ENCODE measurements around the gene DNAH10.
"Not testable (repeated sequence)": the region's sequence is repeated elsewhere in the genome, so short reads cannot be mapped to it uniquely, and the experiment has no call there.

DNAH10 gene

DNA sequence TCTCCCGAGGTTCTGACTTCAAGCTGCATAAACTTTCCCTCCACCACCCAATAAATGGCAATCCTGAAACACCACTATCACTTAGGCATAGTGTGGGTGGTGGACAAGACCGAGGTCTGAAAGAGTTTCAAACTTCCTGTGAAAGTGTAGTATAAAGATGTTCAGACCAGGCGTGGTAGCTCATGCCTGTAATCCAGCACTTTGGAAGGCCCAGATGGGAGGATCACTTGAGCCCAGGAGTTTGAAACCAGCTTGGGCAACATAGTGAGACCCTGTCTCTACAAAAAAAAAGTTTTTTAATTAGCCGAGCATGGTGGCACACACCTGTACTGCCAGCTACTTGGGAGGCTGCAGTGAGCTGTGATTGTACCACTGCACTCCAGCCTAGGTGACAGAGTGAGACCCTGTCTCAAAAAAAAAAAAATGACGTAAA, 148.7 kb downstream of the DNAH10 start:
- DNase-seq = peak; percentile 23

DNA sequence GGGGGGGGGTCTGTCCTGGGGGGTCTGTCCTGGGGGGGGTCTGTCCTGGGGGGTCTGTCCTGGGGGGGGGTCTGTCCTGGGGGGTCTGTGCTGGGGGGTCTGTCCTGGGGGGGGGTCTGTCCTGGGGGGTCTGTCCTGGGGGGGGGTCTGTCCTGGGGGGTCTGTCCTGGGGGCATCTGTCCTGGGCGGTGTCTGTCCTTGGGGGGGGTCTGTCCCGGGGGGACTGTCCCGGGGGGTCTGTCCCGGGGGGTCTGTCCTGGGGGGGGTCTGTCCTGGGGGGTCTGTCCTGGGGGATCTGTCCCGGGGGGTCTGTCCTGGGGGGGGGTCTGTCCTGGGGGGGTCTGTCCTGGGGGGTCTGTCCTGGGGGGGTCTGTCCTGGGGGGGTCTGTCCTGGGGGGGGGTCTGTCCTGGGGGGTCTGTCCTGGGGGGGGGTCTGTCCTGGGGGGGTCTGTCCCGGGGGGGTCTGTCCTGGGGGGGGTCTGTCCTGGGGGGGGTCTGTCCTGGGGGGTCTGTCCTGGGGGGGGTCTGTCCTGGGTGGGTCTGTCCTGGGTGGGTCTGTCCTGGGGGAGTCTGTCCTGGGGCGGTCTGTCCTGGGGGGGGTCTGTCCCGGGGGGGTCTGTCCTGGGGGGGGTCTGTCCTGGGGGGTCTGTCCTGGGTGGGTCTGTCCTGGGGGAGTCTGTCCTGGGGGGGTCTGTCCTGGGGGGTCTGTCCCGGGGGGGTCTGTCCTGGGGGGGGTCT, 149.7 kb downstream of the DNAH10 start:
- not testable (repeated sequence) for DNase-seq

DNA sequence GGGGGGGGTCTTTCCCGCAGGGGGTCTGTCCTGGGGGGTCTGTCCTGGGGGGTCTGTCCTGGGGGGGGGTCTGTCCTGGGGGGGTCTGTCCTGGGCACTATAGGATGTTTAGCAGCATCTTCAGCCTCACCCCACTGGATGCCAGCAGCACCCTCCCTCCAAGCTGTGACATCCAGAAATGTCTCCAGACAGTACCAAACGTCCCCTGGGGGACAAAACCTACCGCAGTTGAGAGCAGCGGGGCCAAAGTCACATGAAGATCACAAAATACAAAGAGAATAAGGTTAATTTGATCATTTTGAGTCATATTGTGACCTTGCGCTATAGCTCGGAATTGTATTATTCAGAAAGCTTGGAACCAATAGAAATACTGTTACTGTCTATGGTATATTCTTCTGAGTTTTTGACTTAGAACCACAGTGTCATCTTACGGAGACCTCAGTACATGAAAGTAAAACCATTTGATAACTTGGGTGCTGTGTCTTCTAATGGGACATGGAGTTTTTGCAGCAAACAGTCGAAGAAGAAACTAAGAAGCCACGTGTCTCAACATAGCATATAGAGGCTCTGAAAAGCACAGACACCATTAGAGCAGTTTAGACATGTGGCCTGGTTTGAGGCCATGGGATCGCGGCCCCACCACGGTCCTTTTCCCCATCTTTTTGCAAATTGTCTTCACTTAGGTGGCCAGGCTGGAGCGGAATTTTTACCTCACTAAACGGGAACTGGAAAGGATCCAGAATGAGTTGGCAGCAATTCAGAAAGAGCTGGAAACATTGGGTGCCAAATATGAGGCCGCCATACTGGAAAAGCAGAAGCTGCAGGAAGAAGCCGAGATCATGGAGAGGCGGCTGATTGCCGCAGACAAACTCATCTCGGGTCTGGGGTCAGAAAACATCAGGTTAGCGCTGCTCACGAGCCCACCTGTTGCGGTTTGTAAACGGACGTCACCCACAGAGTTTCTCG, 150.6 kb downstream of the DNAH10 start:
- DNase-seq = no peak

DNA sequence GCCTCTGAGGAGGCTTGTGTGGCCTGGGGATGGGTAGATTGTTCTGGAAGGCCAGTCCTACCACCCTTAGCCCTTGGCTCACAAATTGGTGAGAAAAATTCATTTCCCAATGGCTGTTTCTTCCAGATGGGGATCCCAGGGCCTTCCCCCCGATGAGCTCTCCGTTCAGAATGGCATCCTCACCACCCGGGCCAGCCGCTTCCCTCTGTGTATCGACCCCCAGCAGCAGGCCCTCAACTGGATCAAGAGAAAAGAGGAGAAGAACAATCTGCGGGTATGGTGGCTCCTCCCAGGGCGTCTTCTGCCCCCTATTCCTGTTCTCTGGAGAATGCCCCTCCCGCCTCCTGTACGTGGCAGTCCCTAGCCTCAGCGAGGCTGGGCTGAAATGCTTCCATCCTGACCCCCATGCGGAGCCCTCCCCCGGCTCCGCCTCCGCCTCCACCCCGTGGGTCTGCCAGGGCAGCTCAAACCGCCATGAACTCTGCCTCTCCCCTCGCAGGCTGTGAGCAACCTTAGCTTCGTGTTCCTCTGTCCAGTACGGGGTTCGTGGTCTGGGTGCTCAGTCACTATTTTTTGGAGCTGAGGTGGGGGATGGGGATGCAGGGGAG, 152.7 kb downstream of the DNAH10 start:
- no peak for DNase-seq

DNA sequence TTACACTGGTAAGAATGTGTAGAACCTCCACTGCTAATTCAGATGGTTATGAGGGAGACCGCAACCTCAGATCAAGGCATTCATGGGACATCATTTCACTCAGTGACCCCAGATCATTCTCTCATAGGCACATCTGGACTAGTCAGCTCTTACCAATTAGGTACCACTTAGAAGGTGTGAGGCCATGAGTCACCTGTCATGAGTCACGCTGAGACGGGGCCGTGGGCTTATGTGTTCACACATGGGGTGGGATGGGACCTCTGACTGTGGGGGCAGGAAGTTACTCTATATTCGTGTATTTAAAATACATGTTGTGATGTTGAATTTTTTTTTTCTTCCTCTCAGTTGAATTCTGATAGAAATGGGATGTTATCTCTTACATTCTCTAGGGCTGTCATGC, 154.6 kb downstream of the DNAH10 start:
- peak; percentile 39 for DNase-seq

DNA sequence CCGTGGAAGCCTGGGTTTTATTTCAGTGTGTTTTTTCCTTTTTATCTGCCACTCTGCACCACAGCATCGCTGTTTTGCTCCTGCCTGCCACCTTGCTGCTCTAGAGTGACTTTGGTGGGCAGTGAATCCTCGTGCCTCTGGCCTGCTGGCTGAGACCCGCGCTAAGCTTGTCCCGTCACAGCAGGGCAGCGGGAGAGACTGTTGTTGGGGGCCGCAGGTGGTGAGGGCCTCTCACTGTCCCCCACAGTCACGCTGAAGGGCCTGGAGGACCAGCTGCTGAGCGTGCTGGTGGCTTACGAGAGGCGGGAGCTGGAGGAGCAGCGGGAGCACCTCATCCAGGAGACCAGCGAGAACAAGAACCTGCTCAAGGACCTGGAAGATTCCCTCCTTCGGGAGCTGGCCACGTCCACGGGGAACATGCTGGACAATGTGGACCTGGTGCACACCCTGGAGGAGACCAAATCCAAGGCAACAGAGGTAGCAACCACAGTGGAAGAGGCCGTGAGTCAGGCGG, 155.3 kb downstream of the DNAH10 start:
- no peak for DNase-seq

DNA sequence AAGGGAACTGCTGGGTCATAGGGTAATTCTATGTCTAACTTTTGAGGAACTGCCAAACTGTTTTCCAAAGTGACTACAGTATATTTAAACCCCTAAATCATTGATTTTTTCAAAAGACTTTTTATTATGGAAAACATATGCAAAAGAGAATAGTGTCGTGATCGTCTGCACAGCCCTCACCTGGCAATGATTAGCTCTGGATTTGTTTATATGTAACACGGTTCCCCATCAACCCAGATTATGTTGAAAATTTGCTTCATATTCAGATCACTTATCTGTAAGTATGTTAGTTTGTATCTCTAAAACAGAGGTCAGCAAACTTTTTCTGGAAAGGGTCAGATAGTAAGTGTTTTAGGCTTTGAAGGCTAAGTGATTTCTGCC, 157.9 kb downstream of the DNAH10 start:
- no peak for DNase-seq

DNA sequence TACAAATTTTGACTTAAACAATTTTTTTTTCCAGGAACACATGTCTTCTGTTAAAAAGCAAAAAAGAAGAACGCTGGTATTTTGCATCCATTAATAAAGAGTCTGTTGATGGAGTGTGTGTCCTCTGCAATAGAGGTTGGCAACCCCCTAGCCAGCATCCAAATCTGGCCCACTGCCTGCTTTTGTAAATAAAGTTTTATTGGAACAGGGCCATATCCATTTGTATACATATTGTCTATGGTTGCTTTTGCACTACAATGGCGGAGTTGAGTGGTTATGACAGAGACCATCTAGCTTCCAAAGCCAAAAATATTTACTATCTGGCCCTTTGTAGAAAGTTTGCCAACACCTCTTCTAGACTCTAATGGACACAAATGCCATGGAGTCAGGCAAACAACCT, 160.9 kb downstream of the DNAH10 start:
- no peak for DNase-seq

DNA sequence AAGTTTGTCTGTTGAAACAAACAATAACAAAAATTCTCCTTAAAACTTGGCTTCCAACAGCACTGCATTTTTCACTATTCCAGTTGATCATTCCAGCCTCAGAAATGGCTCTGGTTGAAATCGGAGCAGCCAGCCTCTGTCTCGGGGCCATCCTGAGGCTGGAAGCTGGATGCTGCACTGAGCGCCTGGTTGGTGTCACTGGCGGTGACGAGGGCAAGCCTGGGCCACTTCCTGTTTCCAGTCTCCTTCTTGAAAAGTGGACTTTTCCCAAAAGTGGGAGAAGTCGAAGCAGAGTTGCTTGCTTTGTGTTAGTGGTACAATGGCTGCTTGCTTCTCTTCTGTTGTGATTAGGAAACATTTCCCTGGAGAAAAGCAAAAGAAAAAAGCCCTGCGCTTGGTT, 161.8 kb downstream of the DNAH10 start:
- DNase-seq = no peak

DNA sequence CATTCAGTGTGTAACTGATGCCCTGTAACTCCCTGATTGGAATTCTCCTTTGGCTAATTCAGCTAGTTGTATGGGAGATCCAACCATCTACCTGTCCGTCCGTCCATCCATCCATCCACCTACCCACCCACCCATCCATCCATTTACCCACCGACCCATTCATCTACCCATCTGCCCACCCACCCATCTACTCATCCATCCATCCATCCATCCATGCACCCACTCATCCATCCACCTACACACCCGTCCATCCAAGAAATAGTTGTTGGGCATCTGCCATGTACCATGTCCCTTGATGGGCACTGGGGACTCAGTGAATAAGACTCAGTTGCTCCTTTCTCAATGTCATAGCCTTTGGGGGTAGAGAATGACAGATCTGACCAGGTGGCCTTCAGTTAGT, 162.4 kb downstream of the DNAH10 start:
- no peak for DNase-seq

DNA sequence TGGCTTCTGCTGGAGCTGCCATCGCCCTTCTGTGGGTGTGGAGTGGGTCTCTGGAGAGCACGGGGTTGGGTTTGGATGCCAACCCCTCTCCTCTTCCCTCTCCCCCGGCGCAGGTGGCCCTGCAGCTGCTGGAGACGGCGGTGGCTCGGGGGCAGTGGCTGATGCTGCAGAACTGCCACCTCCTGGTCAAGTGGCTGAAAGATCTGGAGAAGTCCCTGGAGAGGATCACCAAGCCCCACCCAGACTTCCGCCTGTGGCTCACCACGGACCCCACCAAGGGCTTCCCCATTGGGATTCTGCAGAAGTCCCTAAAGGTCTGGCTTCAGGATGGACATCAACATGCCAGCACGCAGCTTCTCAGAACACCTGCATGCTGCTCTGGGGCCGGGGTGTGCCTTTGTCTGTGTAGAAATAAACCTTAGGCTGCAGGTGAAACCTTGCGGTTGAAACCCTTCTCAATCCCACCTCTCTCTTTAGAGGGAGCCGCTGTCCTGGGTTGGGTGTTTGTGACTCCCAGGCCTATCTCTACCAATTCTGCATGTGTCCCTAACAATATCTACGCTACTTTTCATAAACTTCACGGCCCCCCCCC, 166.3 kb downstream of the DNAH10 start:
- no peak for DNase-seq

DNA sequence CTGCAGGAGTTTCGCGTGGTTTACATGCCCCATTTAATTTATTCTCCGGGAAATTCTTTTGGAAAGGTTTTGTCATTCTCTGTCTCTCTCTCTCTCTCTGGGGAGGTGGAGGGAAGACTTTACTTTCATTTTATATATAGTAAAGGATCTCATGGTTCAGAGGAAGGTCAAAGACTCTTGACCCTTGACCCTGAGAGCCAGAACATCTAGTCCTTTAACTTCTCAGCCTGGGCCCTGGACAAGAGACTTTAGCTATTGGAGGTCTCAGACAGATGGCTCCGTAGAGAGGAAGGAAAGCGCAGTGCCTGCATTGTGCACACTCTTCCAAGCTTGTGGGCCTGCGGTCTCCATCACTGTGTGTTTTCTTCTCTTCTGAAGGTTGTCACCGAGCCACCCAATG, 166.8 kb downstream of the DNAH10 start:
- no peak for DNase-seq

DNA sequence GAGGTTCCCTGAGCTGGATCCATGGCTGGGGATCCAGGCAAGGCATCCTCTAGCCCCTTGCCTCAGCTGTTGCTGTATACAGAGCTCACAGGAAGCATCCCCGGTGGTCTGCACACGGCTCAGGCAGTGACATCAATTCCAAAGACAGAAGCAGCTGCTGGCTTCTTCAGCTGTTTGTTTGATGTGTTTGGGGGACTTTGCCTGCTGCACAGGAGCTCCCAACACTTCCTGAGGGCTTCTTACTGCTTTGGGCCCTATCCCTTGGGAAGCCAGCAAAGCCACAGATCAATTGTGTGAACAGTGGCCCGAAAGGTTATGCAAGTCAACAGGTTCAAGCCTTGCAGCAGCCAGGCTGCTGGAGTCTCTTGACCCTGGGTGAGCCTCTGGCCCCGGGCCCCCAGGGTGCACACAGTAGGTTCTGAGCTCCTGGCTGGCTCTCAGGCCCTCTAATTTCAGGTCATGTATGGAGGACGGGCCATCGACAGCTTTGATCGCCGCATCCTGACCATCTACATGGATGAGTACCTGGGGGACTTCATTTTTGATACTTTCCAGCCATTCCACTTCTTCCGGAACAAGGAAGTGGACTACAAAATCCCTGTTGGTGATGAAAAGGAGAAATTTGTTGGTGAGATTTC, 168.0 kb downstream of the DNAH10 start:
- no peak for DNase-seq

DNA sequence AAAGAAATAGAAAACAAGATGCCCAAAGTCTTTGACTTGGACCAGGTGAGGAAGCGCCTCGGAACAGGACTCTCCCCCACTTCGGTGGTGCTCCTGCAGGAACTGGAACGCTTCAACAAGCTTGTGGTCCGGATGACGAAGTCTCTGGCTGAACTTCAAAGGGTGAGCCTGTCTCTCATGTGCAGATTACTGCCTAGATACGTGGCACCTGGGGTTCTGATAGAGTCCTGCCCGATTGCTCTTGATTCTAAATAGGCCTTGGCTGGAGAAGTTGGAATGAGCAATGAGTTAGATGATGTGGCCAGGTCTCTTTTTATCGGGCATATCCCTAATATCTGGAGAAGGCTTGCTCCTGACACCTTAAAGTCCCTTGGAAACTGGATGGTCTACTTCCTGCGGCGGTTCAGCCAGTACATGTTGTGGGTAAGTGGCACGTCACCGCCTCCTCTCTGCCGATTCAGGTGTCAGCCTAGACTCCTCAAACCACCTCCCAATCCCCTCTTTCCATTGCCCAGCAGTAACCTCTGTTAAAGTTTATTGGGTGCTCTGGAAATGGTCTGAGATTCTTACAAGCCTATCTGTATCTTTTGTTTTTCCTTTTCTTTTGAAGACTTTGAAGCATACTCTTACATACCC, 169.7 kb downstream of the DNAH10 start:
- DNase-seq = no peak

DNA sequence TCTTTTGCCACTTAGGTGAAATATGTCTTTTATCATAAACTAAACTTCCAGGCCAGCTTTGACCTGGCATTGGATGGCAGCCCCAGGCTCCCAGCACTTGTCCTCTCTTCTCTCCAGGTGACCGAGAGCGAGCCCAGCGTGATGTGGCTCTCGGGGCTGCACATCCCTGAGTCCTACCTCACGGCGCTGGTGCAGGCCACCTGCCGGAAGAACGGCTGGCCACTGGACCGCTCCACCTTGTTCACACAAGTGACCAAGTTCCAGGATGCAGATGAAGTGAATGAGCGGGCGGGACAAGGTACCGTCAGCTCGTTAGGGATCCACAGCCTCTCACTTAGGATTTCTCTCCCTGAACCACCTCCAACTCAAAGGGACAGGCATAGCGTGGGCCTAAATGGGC, 171.1 kb downstream of the DNAH10 start:
- DNase-seq = no peak

DNA sequence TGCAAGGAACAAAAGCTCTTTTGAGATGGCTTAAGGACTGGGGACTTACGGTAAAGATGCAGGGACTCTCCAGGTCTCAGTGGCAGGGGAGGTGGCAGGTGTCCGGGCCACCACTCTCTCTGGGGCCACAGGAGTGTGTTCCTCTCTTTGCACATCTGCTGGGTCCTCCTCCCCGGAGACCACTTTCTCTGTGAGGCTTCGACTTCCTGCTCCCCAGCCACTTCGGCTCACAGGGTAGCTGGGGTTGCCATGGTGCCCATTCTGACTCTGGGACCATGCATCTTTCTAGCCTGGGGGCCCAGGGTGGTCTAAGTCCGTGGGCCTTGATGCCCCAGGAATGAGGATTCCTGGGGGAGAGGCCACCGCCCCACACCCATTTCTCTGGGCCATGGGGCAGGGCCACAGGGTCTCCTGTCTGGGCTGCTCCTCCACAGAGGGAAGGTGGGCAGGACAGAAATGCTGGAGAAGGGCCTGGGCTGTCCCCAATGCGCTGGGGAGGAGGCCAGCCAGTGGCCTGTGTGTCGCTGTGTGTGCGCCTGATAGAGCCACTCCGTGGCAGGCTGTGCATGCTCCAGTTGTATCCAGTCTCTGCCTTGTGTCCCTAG, 172.0 kb downstream of the DNAH10 start:
- DNase-seq = no peak

DNA sequence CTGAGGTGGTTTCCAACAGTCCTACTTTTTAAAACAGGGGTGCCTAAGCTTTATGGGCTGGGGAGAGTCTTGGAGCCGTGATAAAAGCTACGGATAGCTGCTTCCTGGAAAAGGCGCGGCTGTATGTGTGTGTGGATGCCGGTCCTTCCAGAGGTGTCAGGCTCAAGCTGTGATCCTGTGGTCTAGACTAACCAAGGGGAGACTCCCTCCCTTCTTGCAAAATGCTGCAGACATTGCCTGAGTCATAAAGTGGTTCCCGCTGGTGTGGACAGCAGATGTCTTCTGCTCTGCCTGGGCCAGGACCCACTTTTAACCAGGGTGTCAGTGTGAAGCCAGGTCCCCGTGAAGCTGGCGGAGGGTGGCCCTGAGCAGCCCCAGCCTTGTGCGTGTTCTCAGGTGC, 172.7 kb downstream of the DNAH10 start:
- DNase-seq = peak; percentile 49

DNA sequence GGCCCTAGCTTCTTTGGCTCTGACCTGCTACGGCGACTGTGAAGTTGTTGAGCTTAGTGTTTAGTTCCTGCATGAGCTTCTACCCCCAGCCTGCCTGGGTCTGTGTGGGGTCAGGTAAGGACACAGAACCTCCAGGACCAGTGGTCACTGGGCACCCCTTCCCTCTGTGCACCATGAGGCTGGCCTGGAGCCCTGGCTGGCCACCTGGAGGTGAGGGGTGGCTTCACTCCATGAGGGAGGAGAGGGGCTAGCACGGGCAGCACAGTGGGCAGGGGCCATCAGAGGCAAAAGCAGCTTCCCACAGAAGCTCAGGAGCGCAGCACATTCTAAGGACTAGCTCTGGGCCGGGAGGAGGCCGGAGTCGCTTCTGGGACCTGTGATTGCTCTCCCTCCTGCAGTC, 173.9 kb downstream of the DNAH10 start:
- no peak for DNase-seq

DNA sequence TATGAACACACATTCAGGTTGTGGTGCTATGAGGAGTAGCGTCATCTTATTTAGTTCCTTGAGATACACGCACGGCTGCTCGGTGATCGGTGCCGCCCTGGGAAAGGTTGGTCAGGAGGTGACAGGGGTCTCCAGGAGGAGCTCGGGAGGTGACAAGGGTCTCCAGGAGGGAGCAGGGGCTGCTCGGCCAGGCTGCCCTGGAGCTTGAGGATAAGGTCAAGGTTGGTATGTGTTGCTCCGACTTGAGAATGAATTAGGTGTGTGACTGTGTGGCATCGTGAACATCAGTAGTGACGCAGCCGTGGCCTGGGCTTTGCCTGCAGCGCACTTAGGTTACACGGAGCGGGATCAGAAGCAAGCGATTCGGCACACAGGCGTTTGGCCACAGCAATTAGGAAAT, 174.4 kb downstream of the DNAH10 start:
- no peak for DNase-seq

DNA sequence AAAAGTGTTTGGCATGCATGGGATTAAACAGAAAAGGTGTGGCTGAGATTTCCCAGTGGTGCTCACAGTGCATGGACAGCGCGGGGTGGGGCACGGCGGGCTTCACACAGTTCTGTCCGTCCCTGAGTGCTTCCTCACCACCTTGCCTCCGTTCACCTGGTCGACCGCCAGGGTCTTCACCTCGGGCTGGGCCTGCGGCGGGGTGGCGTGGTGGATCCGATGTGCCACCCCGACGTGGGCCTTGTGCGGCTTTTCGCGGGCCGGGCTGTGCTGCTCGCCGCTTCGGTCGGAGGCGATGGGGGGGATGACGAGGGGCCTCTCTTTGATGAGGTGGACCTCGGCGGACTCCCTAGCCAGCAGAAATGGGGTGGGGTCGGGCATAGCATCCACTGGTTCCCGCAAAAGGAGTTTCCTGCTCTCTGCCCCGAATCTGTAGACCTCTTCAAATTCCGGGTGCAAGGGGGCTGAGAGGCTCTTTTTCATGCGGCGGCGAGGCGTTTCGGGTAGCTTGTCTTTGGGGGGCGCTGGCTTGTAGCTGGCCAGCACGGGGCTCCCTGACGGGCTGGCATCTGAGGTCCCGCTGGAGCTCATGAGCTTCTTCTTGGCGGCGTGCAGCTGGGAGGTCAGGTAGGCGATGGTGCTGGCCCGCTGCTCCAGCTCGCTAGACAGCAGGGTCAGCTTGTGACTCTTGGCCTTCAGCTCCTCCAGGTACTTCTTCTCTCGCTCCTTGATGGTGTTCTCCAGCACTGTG, 175.0 kb downstream of the DNAH10 start:
- no peak for DNase-seq
